HT1080 (cell line): Measurements from ENCODE around the gene FBXO15. TPM values are rescaled to one million over a fixed set of nuclear protein-coding genes. Genes with fewer than 3 reads are reported as not detected.

Source experiments
- DNase-seq: peaks from one replicate; pipeline ENCODE4 v3.0.0-alpha.2; 2015; ENCODE audit warnings: low read depth
- total RNA-seq: library from RNA; depleted of rRNA; stranded (reverse); fragments of >200 nt; shearing (Covaris generic); gene quantifications from 2 replicates; pipeline ENCODE4 v1.2.3, GENCODE V29; 2014

The FBXO15 gene
- total RNA-seq, 1 experiment from 2014 or later: 1.3 TPM

DNA sequence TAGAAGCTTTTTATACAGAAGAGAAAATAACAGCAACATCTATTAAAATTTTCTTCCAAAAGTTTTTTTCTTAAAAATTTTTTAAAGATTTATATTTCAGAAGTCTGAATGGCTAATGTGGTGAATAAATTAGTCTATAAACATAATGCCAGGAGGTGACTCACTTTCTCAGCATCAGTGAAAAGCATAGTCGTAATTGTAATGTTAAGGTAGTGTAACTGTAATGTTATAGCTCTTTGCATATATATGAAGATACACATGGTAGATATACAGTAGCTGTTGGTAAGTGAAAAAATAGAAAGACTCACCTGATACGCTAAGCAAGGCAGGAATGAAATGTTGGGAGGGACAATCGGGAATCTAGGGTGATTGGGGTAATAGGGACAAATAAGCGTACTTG lies 6.2 kb upstream of the FBXO15 start:
- no peak for DNase-seq

DNA sequence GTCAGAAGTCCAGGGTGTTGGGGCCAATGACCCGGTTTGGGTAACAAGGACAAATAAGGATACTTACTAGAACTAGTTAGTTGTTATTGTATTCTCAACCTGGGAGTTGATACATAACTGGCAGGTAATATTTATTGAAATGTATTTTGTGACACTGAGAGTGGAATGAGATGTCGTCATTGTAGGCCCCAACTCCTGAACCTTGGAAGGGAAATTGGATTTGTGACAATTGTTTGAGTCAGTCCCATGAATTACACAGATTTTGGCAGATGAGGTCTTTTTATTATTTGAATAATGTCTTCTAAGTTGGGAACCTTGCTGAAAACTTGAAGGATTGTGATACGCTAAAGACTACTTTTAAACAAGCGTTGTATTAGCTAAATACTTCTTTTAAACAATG lies 5.7 kb upstream of the FBXO15 start:
- no peak for DNase-seq

DNA sequence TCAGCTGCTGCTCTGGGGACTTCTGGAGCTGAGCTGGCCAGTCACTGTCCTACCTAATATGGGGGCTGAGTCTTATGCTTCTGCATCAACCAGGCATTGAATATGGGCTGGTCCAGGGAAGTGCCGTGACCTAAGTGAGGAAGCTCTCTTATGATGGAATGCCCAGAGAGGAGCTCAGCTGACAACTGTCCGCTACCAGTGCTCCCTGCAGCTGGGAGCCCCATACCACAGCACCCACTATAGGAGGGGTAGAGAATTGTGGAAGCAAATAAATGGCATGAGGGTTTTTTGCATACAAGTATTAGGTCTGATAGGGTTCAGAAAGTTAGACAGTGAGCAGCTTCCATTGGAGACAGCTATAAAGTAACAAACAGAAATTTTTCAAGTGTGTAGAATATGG lies 5.2 kb upstream of the FBXO15 start:
- no peak for DNase-seq

DNA sequence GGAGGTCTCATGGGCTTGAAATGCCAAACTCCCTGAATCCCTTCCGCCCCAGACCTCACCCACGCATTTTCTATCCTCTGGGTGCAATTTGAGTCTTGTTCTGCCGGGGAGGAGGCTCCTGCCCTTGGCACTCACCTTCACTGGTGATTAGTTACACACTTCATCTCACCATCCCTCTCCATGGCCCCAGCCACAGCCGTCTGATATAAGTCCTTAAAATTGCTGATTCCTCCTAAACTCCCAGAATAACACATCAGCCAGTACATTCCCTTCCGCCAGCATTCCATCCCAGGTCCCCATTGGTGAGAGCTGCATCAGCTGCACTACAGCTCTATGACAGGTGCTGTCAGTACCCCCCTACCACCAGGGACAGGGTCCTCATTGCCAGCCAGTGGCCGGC lies 4.6 kb upstream of the FBXO15 start:
- DNase-seq: no peak

DNA sequence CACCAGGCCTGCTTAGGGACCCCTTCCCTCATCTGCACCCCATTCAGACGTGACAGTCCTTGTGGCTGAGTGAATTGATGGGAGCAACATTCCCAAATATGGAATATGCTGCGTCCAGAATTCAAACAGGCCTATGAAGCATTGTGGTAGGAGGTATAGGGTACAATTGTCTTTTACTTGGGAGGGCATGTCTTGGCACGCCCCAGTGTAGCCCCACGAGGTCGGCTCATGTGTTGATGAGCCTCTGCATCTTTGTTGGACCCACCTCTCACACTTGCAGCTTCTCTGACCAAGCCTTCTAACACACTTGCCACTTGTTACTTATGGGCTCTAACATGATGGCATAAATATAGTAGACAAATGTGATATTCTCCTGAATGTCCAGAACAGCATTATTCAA lies 2.2 kb upstream of the FBXO15 start:
- DNase-seq: no peak

DNA sequence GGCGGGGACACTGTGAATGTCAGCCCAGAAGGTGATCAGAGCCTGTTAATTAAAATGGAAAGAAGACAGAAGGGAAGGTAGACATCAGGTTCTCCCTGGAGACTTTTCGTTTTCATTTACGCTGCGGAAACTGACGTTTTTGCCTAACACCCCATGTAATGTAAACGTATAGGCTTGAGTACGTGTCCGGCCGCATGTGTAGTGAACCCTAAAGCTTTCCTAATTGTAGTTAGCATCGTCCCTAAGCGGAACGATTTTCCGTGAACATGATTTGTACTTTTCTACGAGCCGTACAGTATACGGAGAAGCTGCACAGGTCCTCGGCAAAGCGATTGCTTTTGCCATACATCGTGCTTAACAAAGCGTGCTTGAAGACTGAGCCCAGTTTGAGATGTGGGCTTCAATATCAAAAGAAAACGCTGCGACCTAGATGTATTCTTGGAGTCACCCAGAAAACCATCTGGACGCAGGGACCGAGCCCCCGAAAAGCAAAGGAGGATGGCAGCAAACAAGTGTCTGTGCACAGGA lies 973 bp upstream of the FBXO15 start:
- no peak for DNase-seq

DNA sequence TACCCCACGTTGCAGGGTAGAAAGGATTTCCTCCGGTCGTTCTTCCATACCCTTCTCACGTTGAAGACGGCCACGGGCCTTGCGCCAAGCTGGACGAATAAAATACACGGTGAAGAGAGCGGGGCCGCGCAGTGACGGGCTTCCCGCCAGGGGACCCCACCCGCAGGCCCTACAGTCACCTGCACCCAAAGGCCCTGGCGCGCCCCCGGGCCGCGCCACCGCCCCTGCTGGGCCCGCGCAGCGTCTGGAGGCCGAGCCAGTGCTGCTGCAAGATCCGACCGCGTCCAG lies 199 bp downstream of the FBXO15 start:
- no peak for DNase-seq

DNA sequence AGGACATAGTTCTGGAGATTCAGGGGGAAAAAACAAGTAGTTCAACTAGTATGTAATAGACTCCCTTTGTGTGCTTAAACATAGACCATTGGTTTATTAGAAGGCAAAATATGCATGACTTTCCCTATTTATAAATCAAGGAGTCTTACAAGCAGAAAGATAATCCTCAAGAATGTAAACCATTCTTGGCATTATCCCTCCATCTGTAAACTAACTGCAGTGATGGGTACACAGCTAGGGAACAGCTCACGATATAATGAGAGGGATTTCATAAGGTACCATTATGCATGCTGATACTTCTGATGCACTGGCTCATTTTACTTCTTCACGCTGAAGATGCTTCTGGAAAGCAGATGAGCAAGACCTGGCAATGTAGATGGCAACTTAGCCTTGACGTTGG lies 878 bp downstream of the FBXO15 start:
- no peak for DNase-seq

DNA sequence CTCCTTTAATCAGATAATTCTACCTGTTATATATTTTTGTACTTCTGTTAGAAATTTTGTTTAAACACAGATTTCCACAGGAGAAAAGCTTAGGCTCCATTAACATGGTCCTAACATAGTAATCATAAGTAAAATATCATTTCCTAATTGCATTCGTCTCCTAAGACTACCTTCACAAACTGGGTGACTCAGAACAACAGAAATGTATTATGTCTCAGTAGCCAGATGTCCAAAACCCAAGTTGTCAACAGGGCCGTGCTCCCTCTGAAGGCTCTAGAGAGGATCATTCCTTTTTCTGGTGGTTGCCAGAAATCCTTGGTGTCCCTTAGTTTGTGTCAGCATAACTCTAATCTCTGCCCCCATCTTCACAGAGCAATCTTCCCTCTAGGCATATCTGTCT lies 5.4 kb downstream of the FBXO15 start:
- no peak for DNase-seq

DNA sequence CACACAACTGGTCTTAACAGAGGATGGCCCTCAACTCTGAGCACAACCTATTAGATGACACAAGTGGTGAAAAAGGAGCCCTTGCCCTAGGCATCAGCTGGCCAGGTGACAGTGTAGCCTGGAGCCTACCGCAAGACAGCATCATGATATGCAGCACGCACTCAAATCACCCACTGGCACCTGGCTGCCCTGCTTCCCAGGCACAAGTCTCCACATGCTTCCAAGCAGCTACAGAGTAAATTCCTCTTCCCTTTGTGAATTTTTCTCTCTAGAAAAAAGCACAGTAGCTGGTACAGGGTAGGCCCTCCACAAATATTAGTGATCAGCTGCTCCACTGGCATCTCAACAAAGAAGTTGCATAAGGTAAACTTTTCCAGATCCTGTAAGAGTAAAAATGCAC lies 6.0 kb downstream of the FBXO15 start:
- no peak for DNase-seq

DNA sequence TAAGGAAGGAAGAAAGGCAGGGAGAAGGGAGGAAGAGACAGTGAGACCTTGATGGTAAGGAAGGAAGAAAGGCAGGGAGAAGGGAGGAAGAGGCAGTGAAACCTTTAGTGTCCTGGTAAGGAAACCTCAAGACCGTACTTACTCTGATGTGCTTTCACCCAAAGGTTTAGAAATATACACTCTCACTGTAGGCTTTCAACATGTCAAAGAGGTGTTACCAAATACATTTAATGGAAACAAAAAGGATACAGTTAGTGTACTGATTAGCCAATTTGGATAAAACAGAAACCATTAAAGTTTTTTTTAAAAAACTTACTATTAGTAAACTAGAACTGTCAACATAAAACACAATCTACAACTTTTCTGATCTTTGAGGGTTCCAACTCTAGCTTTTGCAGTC lies 7.1 kb downstream of the FBXO15 start:
- DNase-seq: no peak

DNA sequence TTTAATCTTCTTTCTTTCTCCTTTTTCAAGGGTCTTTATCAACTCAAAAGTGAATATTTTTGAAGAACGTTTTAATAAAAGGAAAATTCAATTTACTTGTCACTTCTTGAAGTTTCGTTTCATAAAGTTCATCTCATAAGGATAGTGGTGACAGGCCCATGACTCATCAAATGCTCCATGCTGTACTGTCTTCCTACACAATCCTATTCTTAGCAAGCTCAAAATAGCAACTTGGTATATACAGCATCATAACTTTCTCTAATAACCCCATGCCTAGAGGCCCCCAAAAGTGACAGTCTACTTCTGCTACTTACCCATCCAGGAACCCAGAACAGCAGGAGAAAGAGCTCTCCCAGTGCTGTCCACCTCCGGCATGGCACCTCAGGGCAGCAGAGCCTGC lies 7.7 kb downstream of the FBXO15 start:
- DNase-seq: peak; percentile 67

DNA sequence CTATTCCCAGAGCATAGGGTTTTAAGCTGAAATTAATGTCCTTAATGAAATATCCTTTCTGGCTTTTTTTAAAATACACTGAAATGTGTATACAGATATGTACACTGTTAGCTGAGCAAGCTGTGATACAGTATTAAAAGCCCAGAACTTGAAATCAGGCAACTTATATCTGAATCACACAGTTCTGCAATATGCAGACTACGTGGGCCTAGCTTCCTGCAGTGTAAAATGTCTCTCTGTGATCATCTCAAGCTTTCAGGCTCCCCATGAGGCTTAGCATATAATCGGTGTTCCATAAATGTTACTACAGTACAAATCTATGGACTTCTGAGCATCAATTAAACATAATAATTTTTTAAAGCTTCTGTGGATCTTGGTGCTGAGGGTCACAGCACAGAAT lies 8.2 kb downstream of the FBXO15 start:
- DNase-seq: no peak

DNA sequence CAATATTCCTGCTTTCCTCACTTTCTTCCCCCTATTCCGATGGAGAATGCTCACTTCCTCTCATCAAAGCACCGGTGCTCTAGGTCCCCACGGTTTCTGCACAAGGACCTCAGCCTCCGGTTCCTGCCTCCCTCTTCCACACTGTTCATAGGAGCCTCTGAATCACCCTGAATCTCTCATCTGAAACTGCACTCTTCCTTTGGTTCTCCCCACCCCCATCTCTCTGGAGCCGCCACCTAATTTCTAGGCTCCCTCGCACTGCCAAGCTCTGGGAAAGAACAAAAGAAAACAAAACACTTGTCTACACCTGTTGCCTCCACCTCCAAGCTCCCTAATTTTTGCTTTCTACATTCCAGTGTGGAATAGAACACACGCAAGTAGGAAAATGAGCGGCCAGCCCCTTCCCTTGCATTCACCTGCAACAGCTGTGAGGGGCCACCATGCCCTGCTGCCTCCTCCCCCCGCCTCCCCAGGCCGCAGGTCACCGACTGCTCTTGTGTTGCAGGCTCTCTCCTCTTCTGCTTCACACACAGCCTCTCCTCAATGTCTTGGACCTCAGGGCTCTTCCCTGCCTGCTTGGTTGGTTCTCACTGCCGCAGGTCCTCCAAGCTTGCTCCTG lies 9.6 kb downstream of the FBXO15 start:
- DNase-seq: no peak

DNA sequence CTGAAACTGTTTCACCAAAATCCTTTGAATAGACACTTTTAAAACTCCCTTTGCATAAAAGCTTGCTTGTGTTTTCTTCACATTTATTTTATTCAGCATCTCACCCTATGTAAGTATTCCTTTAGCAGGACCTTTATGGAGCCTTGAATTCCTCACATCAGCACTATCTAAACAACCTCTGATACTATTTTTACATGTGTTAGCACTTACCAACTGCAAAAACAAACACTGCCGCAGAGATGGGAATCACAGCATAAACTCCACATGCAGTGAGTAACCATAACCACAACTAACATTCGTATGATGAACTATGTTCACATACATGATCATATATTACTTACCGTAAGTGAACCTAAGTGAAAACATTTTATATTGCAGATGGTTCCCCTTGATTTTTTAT lies 15.4 kb downstream of the FBXO15 start:
- no peak for DNase-seq

DNA sequence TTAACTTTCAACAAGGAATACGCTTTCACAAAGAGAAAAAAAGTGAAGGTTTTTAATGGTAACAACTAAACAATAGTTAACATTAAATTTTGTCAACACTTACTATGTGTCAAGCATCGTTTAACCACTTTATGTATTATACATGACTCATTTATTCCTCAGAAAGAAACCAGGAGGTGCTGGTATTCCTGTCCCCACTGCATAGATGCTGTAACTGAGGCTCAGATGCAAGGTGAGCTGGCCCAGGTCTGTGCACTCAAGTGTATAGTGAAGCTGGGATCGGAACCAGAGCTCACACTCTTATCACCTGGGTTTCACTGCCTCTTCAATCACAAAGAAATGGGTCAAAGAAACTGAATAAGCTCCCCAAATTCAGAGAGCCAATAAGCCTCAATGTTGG lies 16.5 kb downstream of the FBXO15 start:
- DNase-seq: no peak

DNA sequence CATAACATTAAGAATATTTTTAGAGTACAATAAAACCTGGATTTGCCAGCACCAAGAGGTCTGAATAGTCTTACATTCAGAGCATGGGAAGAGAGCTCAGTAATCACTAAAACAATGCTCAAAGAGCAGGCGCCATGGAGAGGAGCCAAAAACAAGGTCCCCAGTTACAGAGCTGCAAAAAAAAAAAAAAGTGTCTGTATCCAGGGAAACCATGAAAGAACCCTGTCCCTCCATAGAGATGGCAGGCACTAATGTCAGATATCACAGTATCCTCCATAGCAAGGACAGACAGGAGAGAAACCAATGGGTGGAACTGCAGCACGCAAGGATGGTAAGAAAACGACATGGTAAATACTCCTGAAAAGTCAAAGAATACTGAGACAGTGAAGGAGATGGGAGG lies 19.5 kb downstream of the FBXO15 start:
- no peak for DNase-seq

DNA sequence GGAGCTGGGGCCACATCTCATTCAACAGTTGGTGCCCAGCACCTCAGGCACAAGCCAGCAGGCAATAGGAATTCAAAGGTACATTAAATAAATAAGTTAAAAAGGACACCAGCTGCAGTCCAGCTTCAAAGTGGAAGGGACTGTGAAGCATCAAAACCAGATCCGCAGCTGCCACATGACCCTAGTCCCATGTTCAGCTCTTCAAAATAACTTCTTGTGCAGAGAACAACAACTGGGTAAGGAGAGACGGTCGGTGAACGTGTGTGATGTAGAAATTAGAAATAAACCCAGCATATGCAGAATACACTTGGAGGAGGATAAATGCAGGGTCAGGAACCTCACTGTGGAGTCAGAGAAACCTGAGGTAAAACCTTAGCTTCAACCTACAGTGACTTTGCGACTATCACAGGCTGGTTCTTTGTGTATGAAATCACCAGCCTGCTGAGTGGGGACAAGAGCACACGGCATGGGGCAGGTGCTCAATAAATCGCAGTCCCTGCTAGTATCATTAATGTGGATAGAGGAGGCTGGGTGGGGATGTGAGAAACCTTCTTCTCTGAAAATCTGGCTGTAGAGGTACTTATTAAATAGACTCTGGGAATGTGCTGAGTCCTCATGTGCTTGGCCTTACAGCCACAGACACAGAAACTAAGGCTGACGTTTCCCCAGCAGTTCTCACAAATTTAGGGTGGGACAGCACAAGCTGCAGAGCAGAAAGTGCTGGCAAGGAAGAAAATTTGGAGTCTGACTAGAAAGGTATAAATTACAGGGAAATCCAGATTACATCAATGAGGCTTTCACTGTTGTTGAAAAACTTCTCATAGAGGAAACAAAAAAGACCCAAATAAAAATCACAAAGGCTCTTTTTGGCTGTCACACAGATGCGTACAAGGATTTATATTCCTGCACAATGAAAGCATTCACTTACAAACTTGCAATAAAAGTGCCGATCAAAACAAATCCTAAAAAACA lies 20.7 kb downstream of the FBXO15 start:
- DNase-seq: no peak

DNA sequence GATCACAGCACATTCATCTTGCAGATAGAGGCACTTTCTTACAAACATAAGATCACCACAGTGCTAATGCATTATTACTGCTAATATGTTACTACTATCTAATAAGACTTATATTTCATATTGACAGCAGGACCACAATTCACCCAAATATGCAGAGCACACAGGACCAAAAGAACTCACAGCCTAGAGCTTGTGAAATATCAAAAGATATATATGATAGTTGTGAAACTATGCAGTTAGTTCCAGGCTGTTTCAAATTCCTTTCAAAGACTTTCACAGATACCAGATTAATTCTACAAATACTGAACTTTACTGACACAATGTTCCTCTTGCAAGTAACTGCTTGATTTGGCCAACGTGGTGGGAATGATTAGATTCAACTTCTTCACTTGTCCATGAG lies 23.0 kb downstream of the FBXO15 start:
- DNase-seq: no peak

DNA sequence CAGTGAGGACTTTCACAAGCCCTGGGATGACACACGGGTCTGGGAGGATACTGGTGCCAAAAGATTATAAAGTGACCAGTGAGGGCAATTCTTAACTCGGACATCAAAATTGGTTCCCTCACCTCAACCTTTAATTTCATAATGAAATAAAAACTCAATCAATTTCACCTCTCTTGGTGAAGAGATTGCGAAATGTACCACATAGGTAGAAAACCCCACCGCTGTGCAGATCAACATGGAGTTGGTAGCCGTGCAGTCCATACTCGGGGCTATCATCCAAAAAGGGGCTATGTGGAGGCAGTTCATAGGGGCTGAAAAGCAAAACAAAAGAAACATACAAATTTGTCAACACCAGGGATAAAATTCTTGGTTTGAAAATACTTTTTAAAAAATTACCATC lies 24.4 kb downstream of the FBXO15 start:
- no peak for DNase-seq

DNA sequence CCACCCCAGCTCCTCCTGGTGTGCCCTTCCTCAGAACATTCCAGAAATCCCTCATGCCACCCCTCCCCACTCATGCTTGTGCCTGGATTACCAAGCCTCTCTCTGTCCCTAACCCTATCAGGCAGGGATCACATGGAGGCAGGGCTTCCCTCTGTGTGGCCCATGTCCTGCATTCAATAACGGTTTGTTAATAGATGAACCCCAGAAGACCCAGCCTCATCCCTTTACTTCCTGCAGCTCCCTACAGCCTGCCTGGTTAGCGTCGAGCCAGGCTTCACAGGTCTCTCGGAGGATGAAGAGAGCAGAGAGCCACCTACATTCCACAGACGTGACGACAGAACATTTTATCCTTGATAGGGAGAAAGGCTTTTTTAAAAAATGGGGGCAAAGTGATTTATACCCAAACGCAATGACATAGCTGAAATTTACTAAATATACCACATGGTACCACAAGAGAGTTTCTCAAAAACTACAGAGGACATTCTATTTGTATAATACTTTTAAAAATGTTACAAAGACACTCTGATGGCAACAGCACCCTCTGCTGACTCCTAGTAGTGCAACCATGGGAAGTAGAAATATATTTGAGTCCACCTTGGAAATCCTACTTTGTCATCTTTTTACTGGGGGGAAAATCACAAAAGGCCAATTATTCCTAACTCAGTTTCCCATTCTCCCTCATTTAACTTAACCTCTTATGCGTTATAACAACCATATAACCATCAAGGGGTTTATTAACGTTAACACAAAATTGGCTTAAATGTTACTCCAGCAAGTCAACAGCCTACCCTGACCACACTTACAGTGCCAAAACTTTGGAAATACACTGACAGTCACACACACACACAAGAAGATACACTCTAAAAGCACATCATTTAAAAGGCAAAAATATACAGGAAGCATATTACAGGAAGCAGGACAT lies 30.7 kb downstream of the FBXO15 start:
- DNase-seq: no peak

DNA sequence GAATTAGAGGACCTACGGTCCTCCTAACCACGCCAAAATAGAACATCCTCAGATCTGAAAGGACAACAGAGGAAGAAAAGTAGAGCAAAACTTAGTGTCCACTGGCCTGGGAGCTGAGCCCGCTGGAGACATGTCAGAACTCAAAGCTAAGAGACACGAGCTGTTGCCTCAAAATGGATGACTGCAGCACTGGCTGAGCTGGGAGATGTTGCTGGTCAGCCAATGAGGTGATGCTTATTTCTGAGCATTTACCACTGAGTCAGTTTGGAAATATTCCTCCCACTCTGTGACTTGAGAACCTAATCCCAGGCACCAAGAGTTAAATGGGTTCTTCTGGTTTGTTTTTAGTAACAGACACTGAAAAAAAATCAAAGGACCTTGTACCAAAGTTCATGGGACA lies 32.6 kb downstream of the FBXO15 start:
- DNase-seq: peak; percentile 32
